GM19239 (cell line): ENCODE measurements around the gene MSH3.
"Not testable (repeated sequence)": the region's sequence is repeated elsewhere in the genome, so short reads cannot be mapped to it uniquely, and the experiment has no call there.

Source experiments
- DNase-seq: peaks from one replicate; pipeline ENCODE4 v3.0.0; 2011; ENCODE audit warnings: low spot score; ENCODE audit not compliant: insufficient read length
- FAIRE-seq: peaks from 2 replicates; lab custom pipeline; 2011; peaks lifted over from hg19 to GRCh38; lab: Jason Lieb, UNC

MSH3 gene

GRCh38 chr5:80881726-80882125 lies 227.3 kb downstream of the MSH3 start:
- no peak for FAIRE-seq
- DNase-seq, result no peak

GRCh38 chr5:80883390-80883789 lies 228.9 kb downstream of the MSH3 start:
- not testable (repeated sequence) for FAIRE-seq

DNA sequence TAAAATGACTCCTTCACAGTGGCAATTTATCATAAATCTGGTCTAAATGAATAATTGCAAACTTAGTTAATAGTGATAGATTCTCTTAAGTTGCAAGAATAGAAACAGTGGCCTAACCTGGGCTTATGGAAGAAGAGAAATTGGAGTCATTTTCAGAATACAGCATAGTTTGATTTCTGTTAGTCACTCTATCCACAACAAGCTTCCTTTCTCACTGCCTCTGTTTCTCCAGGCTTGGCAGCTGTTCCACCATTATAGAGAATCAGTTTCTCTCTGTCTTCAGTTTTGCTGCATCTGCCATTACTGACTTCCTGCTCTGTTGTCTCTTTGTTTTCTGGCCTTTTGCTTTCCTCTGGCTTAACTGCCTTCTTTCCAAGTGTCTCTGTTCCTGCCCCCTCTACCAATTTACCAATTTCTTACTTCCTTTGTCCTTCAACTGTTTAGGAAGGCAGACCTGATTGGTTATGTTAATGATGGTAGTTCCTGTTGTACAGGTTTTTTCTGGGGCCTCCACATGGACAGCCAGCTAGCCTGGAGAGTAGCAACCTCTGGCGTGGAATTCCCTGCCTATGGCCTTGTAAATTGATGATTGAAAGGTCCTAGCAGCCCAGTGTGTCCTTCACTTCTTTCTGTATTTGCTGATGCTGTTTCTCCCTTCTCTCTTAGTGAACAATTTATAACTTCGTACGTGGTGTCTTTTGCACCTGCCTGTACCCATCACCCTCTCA lies 229.8 kb downstream of the MSH3 start:
- no peak for DNase-seq
- peak; percentile 45 for FAIRE-seq

More at GRCh38 chr5:80883390-80883789, 228.9 kb downstream of the MSH3 start:
- DNase-seq, result not testable (repeated sequence)

DNA sequence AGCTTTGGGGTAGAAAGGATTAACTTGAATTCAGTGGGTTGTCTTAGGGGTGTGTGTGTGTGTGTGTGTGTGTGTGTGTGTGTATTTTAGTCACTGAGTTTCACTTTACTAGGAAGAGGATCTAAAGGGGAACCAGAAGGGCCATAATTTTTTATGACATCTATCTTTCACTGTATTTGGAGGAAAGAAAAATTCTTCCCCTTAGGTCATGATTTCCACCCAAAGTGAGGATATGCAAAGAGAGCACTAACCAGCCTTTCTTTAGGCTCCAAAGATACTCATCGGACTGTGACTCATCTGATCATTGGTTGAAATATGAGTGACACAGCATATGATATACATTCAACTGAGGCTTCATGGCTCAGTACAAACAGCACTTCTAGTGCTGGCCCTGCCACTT lies 230.5 kb downstream of the MSH3 start:
- DNase-seq, result no peak
- FAIRE-seq, result no peak

DNA sequence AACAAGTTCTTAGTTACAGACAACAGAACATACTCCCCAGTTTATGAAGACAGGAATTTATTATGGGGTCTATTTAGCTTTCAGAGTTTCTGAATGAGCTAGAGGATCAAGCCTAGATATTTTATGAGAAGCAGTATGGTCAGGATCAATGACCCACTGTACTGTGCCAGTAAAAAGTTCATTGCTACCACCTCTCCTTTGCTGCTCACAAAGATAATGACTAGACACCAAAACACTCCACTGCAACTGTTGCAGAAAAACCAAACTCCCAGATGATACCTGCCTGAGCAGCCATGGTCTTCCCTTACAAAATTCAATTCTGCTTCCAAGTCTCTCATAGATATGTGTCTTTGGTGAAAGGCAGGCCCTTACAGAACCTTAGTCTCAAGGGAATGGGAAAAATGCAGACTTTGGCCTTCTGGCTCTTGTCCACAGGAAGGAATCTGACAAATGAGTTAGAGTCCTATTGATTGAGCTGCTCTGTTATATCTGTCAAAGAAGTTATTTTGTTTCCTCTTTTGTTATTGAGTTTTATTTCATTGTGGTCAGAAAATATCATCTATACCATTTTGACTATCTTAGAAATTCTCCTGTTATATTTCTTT lies 231.0 kb downstream of the MSH3 start:
- DNase-seq (no peak), FAIRE-seq (no peak)

- DNase-seq (no peak), FAIRE-seq (no peak)
Measured at GRCh38 chr5:80894083-80894482, 239.6 kb downstream of the MSH3 start.

GRCh38 chr5:80895523-80895922 lies 241.1 kb downstream of the MSH3 start:
- DNase-seq, result no peak
- no peak for FAIRE-seq

DNA sequence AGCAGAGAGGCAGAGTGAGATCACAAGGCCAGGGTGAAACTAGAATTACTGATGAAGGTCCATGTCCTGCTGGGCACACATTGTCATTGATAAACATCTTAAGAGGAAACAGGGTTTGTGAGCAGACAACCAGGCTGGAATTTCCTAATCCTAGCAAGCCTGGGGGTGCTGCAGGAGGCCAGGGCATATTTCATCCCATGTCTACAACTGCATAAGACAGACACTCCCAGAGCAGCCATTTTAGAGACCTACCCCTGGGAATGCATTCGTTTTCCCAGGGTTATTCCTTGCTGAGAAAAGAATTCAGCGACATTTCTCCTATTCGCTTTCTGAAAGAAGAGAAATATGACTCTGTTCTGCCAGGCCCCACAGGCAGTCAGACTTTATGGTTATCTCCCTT lies 248.2 kb downstream of the MSH3 start:
- not testable (repeated sequence) for DNase-seq, FAIRE-seq

DNA sequence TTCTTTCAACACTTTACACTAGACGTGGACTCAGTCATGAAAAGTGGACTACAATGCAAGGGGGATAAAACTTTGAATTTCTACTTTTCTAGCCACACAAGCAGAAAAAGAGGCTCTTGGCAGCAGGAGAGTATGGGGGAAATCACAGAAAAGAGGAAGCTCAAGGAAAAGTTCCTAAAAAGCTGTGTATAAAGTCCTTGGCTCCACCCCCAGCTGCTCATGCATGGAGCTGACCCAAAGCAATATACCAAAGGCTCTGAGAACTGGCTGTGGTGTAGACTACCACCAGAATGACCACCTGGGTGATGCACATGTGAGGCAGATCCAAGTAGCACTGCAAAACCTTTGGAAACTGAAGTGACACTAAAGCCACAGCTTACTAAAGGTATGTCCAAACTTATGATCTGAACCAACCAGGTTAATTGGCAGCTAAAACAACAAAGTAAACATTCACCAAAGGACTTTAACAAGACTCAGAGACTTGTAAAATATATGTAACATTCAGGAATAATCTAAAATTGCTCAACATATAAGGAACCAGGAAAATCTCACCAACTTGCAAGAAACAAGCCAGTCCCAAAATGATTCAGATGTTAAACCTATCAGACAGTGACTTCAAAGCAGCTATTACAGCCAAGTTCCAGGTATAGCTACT lies 250.2 kb downstream of the MSH3 start:
- no peak for FAIRE-seq
- no peak for DNase-seq

DNA sequence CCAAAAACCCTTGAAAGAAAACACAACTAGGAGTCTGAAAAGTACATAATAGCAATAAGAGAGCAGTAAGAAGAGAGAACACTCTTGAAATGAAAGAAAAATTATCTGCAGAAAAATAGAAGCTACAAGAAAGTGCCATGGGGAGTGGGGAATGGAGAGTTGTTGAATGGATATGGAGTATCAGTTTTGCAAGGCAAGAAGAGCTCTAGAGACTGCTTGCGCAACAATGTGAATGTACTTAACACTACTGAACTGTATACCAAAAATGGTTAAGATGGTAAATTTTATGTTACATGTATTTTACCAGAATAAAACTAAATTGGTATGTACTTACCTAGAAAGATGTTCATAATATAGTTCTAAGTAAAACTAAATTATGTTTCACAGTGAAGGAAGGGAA lies 251.0 kb downstream of the MSH3 start:
- DNase-seq, result no peak

DNA sequence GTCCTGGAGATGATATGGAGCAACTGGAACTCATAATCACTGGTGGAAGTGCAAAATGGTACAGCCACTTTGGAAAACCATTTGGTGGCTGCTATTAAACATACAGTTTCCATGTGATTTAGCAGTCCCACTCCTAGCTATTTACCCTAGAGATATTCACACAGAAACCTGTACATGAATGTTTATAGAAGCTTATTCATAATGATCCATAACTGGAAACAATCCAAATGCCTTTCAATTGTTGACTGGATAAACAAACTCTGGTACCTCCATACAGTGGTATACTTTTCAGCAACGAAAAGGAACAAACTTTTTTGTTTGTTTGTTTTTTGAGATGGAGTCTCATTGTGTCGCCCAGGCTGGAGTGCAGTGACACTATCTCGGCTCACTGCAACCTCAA lies 258.0 kb downstream of the MSH3 start:
- DNase-seq (no peak), FAIRE-seq (no peak)

More for the DNA sequence above, 251.0 kb downstream of the MSH3 start:
- no peak for FAIRE-seq

GRCh38 chr5:80915716-80916115 lies 261.3 kb downstream of the MSH3 start:
- FAIRE-seq (no peak), DNase-seq (no peak)

DNA sequence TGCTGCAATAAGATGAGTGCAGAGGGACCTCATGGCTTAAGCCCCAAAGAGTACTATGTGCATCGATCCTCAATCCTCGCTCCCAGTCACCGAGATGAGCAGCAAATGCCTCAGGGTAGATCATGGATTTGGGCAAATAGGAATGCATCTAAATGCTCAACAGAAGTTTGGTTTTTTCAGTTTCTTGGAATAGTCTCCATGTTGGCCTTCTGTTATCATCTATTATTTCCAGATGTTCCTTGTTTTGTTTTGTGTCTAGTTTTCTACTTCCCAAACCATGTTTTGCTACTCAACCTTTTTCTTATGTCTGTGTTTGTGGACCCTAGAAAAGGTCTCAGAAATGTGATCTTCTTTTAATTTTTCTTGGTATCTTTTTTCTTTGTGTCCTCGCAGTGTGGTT lies 262.2 kb downstream of the MSH3 start:
- no peak for FAIRE-seq
- no peak for DNase-seq

GRCh38 chr5:80917631-80918030 lies 263.2 kb downstream of the MSH3 start:
- DNase-seq, result no peak
- FAIRE-seq, result no peak

DNA sequence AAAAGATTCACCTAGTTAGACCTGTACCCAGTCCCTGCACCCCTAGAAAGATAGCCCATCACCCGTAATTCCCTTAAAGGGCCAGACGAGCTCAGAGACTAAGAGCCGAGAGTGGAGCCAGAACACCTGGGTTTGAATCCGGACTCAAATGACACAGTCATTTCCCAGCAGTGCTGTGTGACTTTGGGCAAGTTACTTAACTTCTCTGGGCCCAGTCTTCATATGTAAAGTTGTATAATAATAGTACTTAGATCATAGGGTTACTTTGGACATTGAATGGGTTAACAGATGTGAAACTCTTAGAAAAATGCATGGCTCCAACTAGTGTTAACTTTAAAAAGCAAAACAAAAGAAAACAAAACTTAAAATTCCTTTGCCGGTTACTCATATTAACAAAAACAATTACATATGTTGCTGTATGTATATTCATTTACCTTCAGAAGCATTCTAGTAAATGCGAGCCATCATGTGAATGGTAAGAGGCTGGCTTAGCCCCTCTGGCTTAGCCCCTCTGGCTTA lies 265.3 kb downstream of the MSH3 start:
- no peak for DNase-seq
- FAIRE-seq, result no peak

GRCh38 chr5:80920333-80920732 lies 265.9 kb downstream of the MSH3 start:
- FAIRE-seq (no peak), DNase-seq (no peak)

DNA sequence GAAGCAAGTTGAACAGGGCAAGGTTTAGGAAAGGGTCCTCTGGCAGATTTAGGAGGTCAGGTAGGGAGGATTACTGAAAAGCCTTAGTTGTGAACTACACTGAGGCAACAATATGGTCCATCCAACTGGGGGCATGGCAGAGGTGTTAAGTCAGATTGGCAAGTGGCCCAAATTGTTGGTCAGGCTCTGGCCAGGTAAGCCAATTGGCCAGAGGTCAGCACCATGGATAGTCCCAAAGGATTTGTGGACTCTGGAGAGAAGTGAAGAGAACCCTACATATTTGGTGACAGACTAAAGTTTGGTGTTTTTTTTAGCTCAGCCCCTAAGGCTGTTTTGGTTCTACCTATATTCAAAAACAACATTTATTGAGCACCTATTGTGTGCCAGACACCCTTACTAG lies 266.6 kb downstream of the MSH3 start:
- no peak for FAIRE-seq
- no peak for DNase-seq

- DNase-seq (no peak), FAIRE-seq (no peak)
Measured at GRCh38 chr5:80925931-80926330, 271.5 kb downstream of the MSH3 start.
